ENCODE data around the gene DPEP2. TPM values are rescaled to one million over a fixed set of nuclear protein-coding genes. Genes with fewer than 3 reads are reported as not detected.
"Not testable (repeated sequence)": the region's sequence is repeated elsewhere in the genome, so short reads cannot be mapped to it uniquely, and the experiment has no call there.

The DPEP2 gene
- total and polyA plus RNA-seq, 2 donors from 2014 or later, result 0.99 to 3.1 TPM

- intact Hi-C loops (cut with DNase I), result no loop called here
- FAIRE-seq (no peak), DNase-seq (no peak)
- no peaks in the 10 kb centered on the region for H3K27me3 ChIP-seq (ENCODE audit: control insufficient read depth, insufficient read depth, low read length)
- TF ChIP-seq, protein P1, sequence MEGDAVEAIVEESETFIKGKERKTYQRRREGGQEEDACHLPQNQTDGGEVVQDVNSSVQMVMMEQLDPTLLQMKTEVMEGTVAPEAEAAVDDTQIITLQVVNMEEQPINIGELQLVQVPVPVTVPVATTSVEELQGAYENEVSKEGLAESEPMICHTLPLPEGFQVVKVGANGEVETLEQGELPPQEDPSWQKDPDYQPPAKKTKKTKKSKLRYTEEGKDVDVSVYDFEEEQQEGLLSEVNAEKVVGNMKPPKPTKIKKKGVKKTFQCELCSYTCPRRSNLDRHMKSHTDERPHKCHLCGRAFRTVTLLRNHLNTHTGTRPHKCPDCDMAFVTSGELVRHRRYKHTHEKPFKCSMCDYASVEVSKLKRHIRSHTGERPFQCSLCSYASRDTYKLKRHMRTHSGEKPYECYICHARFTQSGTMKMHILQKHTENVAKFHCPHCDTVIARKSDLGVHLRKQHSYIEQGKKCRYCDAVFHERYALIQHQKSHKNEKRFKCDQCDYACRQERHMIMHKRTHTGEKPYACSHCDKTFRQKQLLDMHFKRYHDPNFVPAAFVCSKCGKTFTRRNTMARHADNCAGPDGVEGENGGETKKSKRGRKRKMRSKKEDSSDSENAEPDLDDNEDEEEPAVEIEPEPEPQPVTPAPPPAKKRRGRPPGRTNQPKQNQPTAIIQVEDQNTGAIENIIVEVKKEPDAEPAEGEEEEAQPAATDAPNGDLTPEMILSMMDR (IDR thresholded peaks at IDR 0.05; ENCODE audit: borderline replicate concordance, extremely low read depth, insufficient read depth), result no peak
- no peak overlapping the region for H3K4me3 ChIP-seq (ENCODE audit: low read length in 3 of 3)
- H3K36me3 ChIP-seq (ENCODE audit: control insufficient read depth in 2 of 3, insufficient read depth in 3 of 3, low read length in 3 of 3), result no peaks in the 10 kb centered on the region
- no peaks in the 10 kb centered on the region for H3K9me3 ChIP-seq (ENCODE audit: control insufficient read depth in 2 of 3, insufficient read depth in 1 of 3, low read length in 3 of 3)
- no peak overlapping the region for H3K27ac ChIP-seq (ENCODE audit: low read depth in 2 of 2, low read length in 2 of 2)
- H3K9ac ChIP-seq (ENCODE audit: low read length in 3 of 3), result no peak overlapping the region
- peaks cover 0 to 13% (median 5%) of the 10 kb centered on the region in 3 donors for H3K4me1 ChIP-seq (ENCODE audit: control insufficient read depth in 2 of 3, insufficient read depth in 2 of 3, low read depth in 1 of 3, low read length in 3 of 3)
These were observed 3.9 kb downstream of the DPEP2 start for GRCh38 chr16:67995423-67995822.

DNA sequence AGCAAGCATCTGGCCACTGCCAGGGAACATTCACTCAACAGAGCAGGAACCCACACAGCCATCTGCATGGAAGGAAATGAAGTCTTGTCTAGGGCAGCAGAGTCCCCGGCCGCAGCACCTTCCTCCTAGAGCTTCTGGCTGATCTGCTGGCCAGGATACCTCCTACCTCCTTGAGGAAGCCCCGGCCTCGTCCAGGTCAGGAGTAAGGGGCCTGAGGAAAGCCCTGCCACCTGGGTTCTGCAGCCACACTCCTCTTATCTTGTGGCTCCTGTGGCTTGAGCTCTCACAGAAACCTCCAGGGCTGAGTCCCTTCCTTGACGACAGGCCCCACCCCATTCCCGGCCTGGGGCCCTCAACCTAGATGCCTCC lies 5.3 kb downstream of the DPEP2 start:
- H3K9ac ChIP-seq (ENCODE audit: low read length in 3 of 3); H3K36me3 ChIP-seq (ENCODE audit: control insufficient read depth in 2 of 3, insufficient read depth in 3 of 3, low read length in 3 of 3); H3K4me3 ChIP-seq (ENCODE audit: low read length in 3 of 3); FAIRE-seq; H3K27me3 ChIP-seq (ENCODE audit: control insufficient read depth, insufficient read depth, low read length); DNase-seq; intact Hi-C loops (cut with DNase I); H3K4me1 ChIP-seq (ENCODE audit: control insufficient read depth in 2 of 3, insufficient read depth in 2 of 3, low read depth in 1 of 3, low read length in 3 of 3); H3K9me3 ChIP-seq (ENCODE audit: control insufficient read depth in 2 of 3, insufficient read depth in 1 of 3, low read length in 3 of 3): not testable (repeated sequence)
- H3K27ac ChIP-seq (ENCODE audit: low read depth in 2 of 2, low read length in 2 of 2), result peak overlapping the region; percentile 43 to 53

GRCh38 chr16:67993207-67994039 lies 5.9 kb downstream of the DPEP2 start:
- DNase-seq, result peak; percentile 72 to 93 (median 85)
- no peaks in the 10 kb centered on the region for H3K36me3 ChIP-seq (ENCODE audit: control insufficient read depth in 2 of 3, insufficient read depth in 3 of 3, low read length in 3 of 3)
- peaks cover 0 to 10% (median 0%) of the 10 kb centered on the region in 3 donors for H3K4me1 ChIP-seq (ENCODE audit: control insufficient read depth in 2 of 3, insufficient read depth in 2 of 3, low read depth in 1 of 3, low read length in 3 of 3)
- intact Hi-C loops (cut with DNase I), result no loop called here
- H3K27ac ChIP-seq (ENCODE audit: low read depth in 2 of 2, low read length in 2 of 2), result peak overlapping the region; percentile 43 to 53
- H3K9ac ChIP-seq (ENCODE audit: low read length in 3 of 3), result peak overlapping the region in 2 of 3 donors; percentile 22 to 34
- TF ChIP-seq, protein P1 (IDR thresholded peaks at IDR 0.05; ENCODE audit: borderline replicate concordance, extremely low read depth, insufficient read depth), result peak; percentile 94
- no peak for FAIRE-seq
- H3K9me3 ChIP-seq (ENCODE audit: control insufficient read depth in 2 of 3, insufficient read depth in 1 of 3, low read length in 3 of 3), result no peaks in the 10 kb centered on the region
- peak overlapping the region in 1 of 3 donors; percentile 47 for H3K4me3 ChIP-seq (ENCODE audit: low read length in 3 of 3)
- no peaks in the 10 kb centered on the region for H3K27me3 ChIP-seq (ENCODE audit: control insufficient read depth, insufficient read depth, low read length)

DNA sequence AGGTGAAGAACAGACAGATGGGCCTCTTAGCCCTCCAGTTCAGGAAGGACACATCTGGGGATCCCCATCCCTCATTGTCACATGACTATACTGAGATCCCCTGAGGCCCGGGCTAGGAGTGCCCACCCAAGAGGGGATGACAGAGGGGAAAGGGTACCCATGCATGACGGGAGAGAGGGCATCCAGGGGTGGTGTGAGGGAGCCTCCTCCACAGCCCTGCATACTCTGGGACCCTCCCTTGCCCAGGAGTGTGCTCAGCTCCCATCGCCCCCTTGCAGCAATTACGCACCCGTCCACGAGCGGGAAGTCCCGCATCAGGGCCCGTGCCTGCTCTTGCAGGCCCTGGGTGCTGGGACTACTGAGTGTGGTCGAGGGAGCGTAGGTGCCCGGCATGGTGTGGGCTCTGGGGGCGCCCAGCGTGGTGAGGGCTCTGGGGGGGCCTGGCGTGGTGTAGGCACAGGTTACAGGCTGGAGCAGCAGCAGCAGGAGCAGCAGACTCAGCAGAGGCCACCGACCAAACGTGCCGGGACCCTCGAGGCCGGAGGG lies 6.5 kb downstream of the DPEP2 start:
- FAIRE-seq (no peak), DNase-seq (peak in 2 of 5 donors; percentile 10 to 81)
- intact Hi-C loops (cut with DNase I), result no loop called here
- no peaks in the 10 kb centered on the region for H3K36me3 ChIP-seq (ENCODE audit: control insufficient read depth in 2 of 3, insufficient read depth in 3 of 3, low read length in 3 of 3)
- H3K9ac ChIP-seq (ENCODE audit: low read length in 3 of 3), result peak overlapping the region in 1 of 3 donors; percentile 34
- no peak overlapping the region for H3K27ac ChIP-seq (ENCODE audit: low read depth in 2 of 2, low read length in 2 of 2)
- H3K27me3 ChIP-seq (ENCODE audit: control insufficient read depth, insufficient read depth, low read length), result no peaks in the 10 kb centered on the region
- TF ChIP-seq, protein P1 (IDR thresholded peaks at IDR 0.05; ENCODE audit: borderline replicate concordance, extremely low read depth, insufficient read depth), result no peak
- H3K4me3 ChIP-seq (ENCODE audit: low read length in 3 of 3), result no peak overlapping the region
- H3K9me3 ChIP-seq (ENCODE audit: control insufficient read depth in 2 of 3, insufficient read depth in 1 of 3, low read length in 3 of 3), result no peaks in the 10 kb centered on the region
- H3K4me1 ChIP-seq (ENCODE audit: control insufficient read depth in 2 of 3, insufficient read depth in 2 of 3, low read depth in 1 of 3, low read length in 3 of 3), result peaks cover 0 to 10% (median 0%) of the 10 kb centered on the region in 3 donors
